Heart left ventricle (tissue), 11 donors: ENCODE data around the gene CFAP97D2. TPM values are rescaled to one million over a fixed set of nuclear protein-coding genes. Genes with fewer than 3 reads are reported as not detected.

Experiments used
- microRNA-seq, 4 donors: library from miRNA; unstranded; fragments of <30 nt; microRNA quantifications; one replicate each; pipeline versions ENCODE4 to v1.2.0, GENCODE V29; 2017 to 2020
- polyA plus RNA-seq, 2 donors: library from polyadenylated mRNA; stranded (reverse); fragments of 200-250 nt; gene quantifications; one replicate each; pipeline ENCODE4 v1.2.3, GENCODE V29; 2013
- total RNA-seq, 9 donors: library from RNA; depleted of rRNA in 2 of 9; stranded (reverse); fragments of >200 nt in 2 of 9; fragmentation: NEBNext Ultra II Directional in 3 of 9; extraction: Animal tissue kit (Norgen Biotek cat#: 25700) in 3 of 9; gene quantifications; one replicate each; pipeline versions ENCODE4 v1.1.0 to v1.2.4, GENCODE V29; 2016 to 2023
- donor health status: ischemic (EF 13 %, LVEDD 7.1; RV severe dilation, severe dysfunction).
- donor health status: healthy with polysubstance abuse.
- donor health status: DM: no; HTN: yes; CAD: no.
- donor health status: DM: no; HTN: no; CAD: no.
- donor health status: ischemic (EF 25% LVEDD 5.7; RV mildly dilated, moderate dysfunction).
- donor health status: healthy.
- donor health status: DM: yes; HTN: yes; CAD: no.
- donor health status: PGD.
- donor health status: nonischemic (EF 23%, LVEDD 6.1; RV moderate dilation, normal function).

CFAP97D2 gene
- total and polyA plus RNA-seq, 11 donors: not detected

Small RNA genes within 50 kb of the gene (microRNA-seq; reads per million reads assigned to microRNA genes)
- 0 reads per million in 4 donors for gene MIR548AR

Other genes starting within 250 kb of the CFAP97D2 start
- gene C13orf46, start 205.2 kb upstream of the CFAP97D2 start, total RNA-seq: 1 to 10 TPM in 1 of 9 donors, under 1 TPM in 7, not detected in 1; 0.07 to 3.1 (median 0.43) TPM
- gene C13orf46, start 205.2 kb upstream of the CFAP97D2 start, polyA plus RNA-seq: under 1 TPM; 0.15 to 0.18 TPM
- gene RASA3, start 46.6 kb upstream of the CFAP97D2 start, total RNA-seq: 10 to 100 TPM in 5 of 9 donors, 1 to 10 TPM in 4; 7.2 to 24.2 (median 10.5) TPM
- 1 to 10 TPM; 4.8 to 9.0 TPM for gene RASA3, start 46.6 kb upstream of the CFAP97D2 start, polyA plus RNA-seq
- 10 to 100 TPM; 20.0 to 41.7 (median 31.6) TPM for gene CDC16, start 55.6 kb downstream of the CFAP97D2 start, total RNA-seq
- gene CDC16, start 55.6 kb downstream of the CFAP97D2 start, polyA plus RNA-seq: 10 to 100 TPM; 38.6 to 39.5 TPM
- 10 to 100 TPM; 13.4 to 25.5 (median 20.3) TPM for gene UPF3A, start 102.3 kb downstream of the CFAP97D2 start, total RNA-seq
- gene UPF3A, start 102.3 kb downstream of the CFAP97D2 start, polyA plus RNA-seq: 10 to 100 TPM; 28.9 to 42.0 TPM
- 10 to 100 TPM in 5 of 9 donors, 1 to 10 TPM in 4; 7.0 to 17.5 (median 12.1) TPM for gene CHAMP1, start 135.2 kb downstream of the CFAP97D2 start, total RNA-seq
- 1 to 10 TPM; 3.2 to 6.2 TPM for gene CHAMP1, start 135.2 kb downstream of the CFAP97D2 start, polyA plus RNA-seq